ENCODE measurements around the gene STRA6.

Gene STRA6

GRCh38 chr15:74235962-74236361 is 33.4 kb upstream of the STRA6 start, which contains the start of gene CCDC33:
Gene CCDC33, plus strand, starts transcription at chr15:74236326. Its CDS starts 394 bp downstream, at chr15:74236720.
- no peak for TF ChIP-seq GATA1 (IDR thresholded peaks at IDR 0.05; ENCODE audit: low read depth, low read length)
- no peak for TF ChIP-seq POLR2A (IDR thresholded peaks at IDR 0.05; ENCODE audit: low read length)
- no peak for DNase-seq

GRCh38 chr15:74234598-74234875 is 31.9 kb upstream of the STRA6 start:
- no peak for DNase-seq
- TF ChIP-seq GATA1 (IDR thresholded peaks at IDR 0.05; ENCODE audit: low read depth, low read length) (no peak), POLR2A (IDR thresholded peaks at IDR 0.05; ENCODE audit: low read length) (no peak)

GRCh38 chr15:74233851-74234597 is 31.4 kb upstream of the STRA6 start:
- DNase-seq, result no peak
- TF ChIP-seq GATA1 (IDR thresholded peaks at IDR 0.05; ENCODE audit: low read depth, low read length) (no peak), POLR2A (IDR thresholded peaks at IDR 0.05; ENCODE audit: low read length) (no peak)

GRCh38 chr15:74233373-74233772 is 30.8 kb upstream of the STRA6 start:
- TF ChIP-seq POLR2A (IDR thresholded peaks at IDR 0.05; ENCODE audit: low read length), result no peak
- no peak for TF ChIP-seq GATA1 (IDR thresholded peaks at IDR 0.05; ENCODE audit: low read depth, low read length)
- DNase-seq, result no peak

GRCh38 chr15:74231475-74231874 is 28.9 kb upstream of the STRA6 start:
- TF ChIP-seq POLR2A (IDR thresholded peaks at IDR 0.05; ENCODE audit: low read length) (no peak), GATA1 (IDR thresholded peaks at IDR 0.05; ENCODE audit: low read depth, low read length) (no peak)
- DNase-seq, result no peak

GRCh38 chr15:74229686-74230085 is 27.1 kb upstream of the STRA6 start:
- TF ChIP-seq POLR2A (IDR thresholded peaks at IDR 0.05; ENCODE audit: low read length), result no peak
- DNase-seq, result no peak

GRCh38 chr15:74228723-74229081 is 26.1 kb upstream of the STRA6 start:
- DNase-seq, result no peak
- no peak for TF ChIP-seq GATA1 (IDR thresholded peaks at IDR 0.05; ENCODE audit: low read depth, low read length)

GRCh38 chr15:74227968-74228722 is 25.6 kb upstream of the STRA6 start:
- DNase-seq, result no peak
- TF ChIP-seq POLR2A (IDR thresholded peaks at IDR 0.05; ENCODE audit: low read length), result no peak

- no peak for TF ChIP-seq GATA1 (IDR thresholded peaks at IDR 0.05; ENCODE audit: low read depth, low read length)
- TF ChIP-seq POLR2A (IDR thresholded peaks at IDR 0.05; ENCODE audit: low read length), result no peak
- no peak for DNase-seq
Measured at GRCh38 chr15:74226761-74227540, 24.4 kb upstream of the STRA6 start.

- no peak for DNase-seq
- TF ChIP-seq POLR2A (IDR thresholded peaks at IDR 0.05; ENCODE audit: low read length), result no peak
- TF ChIP-seq GATA1 (IDR thresholded peaks at IDR 0.05; ENCODE audit: low read depth, low read length), result no peak
Measured at GRCh38 chr15:74225928-74226327, 23.3 kb upstream of the STRA6 start.

GRCh38 chr15:74222240-74223119 is 19.9 kb upstream of the STRA6 start:
- no peak for TF ChIP-seq POLR2A (IDR thresholded peaks at IDR 0.05; ENCODE audit: low read length)

GRCh38 chr15:74221399-74222239 is 19.0 kb upstream of the STRA6 start:
- no peak for TF ChIP-seq POLR2A (IDR thresholded peaks at IDR 0.05; ENCODE audit: low read length)
- TF ChIP-seq GATA1 (IDR thresholded peaks at IDR 0.05; ENCODE audit: low read depth, low read length), result no peak
- no peak for DNase-seq

More at GRCh38 chr15:74222240-74223119, 19.9 kb upstream of the STRA6 start:
- no peak for DNase-seq

All from erythroblast (primary cell).